WERI-Rb-1 (cell line): Measurements from ENCODE around the gene TUBB4B.

Experiments used
- DNase-seq: peaks from one replicate; pipeline ENCODE4 v3.0.0-alpha.2; 2020
- H3K27ac ChIP-seq: fragments of 250-450 bp; sonication (Bioruptor Pico); 2 replicates; pipeline ENCODE4 v1.5.1; 2020; ENCODE audit warnings: mild to moderate bottlenecking, moderate library complexity
- H3K27me3 ChIP-seq: fragments of 250-450 bp; sonication (Bioruptor Pico); 2 replicates; pipeline ENCODE4 v1.5.1; 2021; ENCODE audit warnings: mild to moderate bottlenecking, low read depth, moderate library complexity; ENCODE audit not compliant: insufficient read depth, severe bottlenecking
- H3K36me3 ChIP-seq: fragments of 250-450 bp; sonication (Bioruptor Pico); 2 replicates; pipeline ENCODE4 v1.5.1; 2020; ENCODE audit warnings: mild to moderate bottlenecking, moderate library complexity
- H3K4me3 ChIP-seq: 2 replicates; pipeline ENCODE4 v1.5.1; 2011; ENCODE audit warnings: low read depth, mild to moderate bottlenecking, control low read depth, low read length
- H3K9me3 ChIP-seq: fragments of 250-450 bp; sonication (Bioruptor Pico); 2 replicates; pipeline ENCODE4 v1.5.1; 2021; ENCODE audit warnings: mild to moderate bottlenecking, moderate library complexity; ENCODE audit not compliant: severe bottlenecking
- CTCF ChIP-seq: IDR thresholded peaks from 2 replicates; pipeline ENCODE4 v1.5.1; 2011; ENCODE audit warnings: low read depth, mild to moderate bottlenecking, control low read depth, inconsistent platforms, low read length

The TUBB4B gene

GRCh38 chr9:137269231-137269772 is 28.2 kb downstream of the TUBB4B start:
- peaks cover 9% of the 10 kb centered on the region for H3K36me3 ChIP-seq
- H3K4me3 ChIP-seq = no peak overlapping the region
- no peak overlapping the region for H3K27ac ChIP-seq
- H3K27me3 ChIP-seq = no peaks in the 10 kb centered on the region
- no peaks in the 10 kb centered on the region for H3K9me3 ChIP-seq
- no peak for TF ChIP-seq CTCF
- DNase-seq = no peak

- Histone ChIP-seq H3K9me3 (no peaks in the 10 kb centered on the region), H3K4me3 (no peak overlapping the region), H3K36me3 (peaks cover 9% of the 10 kb centered on the region), H3K27ac (no peak overlapping the region), H3K27me3 (no peaks in the 10 kb centered on the region)
- no peak for TF ChIP-seq CTCF
- no peak for DNase-seq
Measured at GRCh38 chr9:137270929-137271695, 30.0 kb downstream of the TUBB4B start.

GRCh38 chr9:137271696-137272076 is 30.6 kb downstream of the TUBB4B start:
- H3K36me3 ChIP-seq = peaks cover 9% of the 10 kb centered on the region
- no peaks in the 10 kb centered on the region for H3K9me3 ChIP-seq
- no peaks in the 10 kb centered on the region for H3K27me3 ChIP-seq
- H3K4me3 ChIP-seq = no peak overlapping the region
- no peak for TF ChIP-seq CTCF
- peak overlapping the region; percentile 24; the same call in 1 of the 2 replicates for H3K27ac ChIP-seq
- DNase-seq = peak; percentile 46

GRCh38 chr9:137272241-137273094 is 31.4 kb downstream of the TUBB4B start:
- Histone ChIP-seq H3K27ac (peak overlapping the region; percentile 24), H3K27me3 (no peaks in the 10 kb centered on the region), H3K4me3 (no peak overlapping the region), H3K36me3 (peaks cover 9% of the 10 kb centered on the region), H3K9me3 (no peaks in the 10 kb centered on the region)
- no peak for DNase-seq
- TF ChIP-seq CTCF = no peak

- no peak for DNase-seq
- Histone ChIP-seq H3K27me3 (no peaks in the 10 kb centered on the region), H3K36me3 (peaks cover 9% of the 10 kb centered on the region), H3K9me3 (no peaks in the 10 kb centered on the region), H3K4me3 (no peak overlapping the region), H3K27ac (peak overlapping the region; percentile 36; the same call in 1 of the 2 replicates)
- TF ChIP-seq CTCF = no peak
Measured at GRCh38 chr9:137273095-137273490, 32.0 kb downstream of the TUBB4B start.
